ENCODE data around the gene CCDC12.

Gene CCDC12

DNA sequence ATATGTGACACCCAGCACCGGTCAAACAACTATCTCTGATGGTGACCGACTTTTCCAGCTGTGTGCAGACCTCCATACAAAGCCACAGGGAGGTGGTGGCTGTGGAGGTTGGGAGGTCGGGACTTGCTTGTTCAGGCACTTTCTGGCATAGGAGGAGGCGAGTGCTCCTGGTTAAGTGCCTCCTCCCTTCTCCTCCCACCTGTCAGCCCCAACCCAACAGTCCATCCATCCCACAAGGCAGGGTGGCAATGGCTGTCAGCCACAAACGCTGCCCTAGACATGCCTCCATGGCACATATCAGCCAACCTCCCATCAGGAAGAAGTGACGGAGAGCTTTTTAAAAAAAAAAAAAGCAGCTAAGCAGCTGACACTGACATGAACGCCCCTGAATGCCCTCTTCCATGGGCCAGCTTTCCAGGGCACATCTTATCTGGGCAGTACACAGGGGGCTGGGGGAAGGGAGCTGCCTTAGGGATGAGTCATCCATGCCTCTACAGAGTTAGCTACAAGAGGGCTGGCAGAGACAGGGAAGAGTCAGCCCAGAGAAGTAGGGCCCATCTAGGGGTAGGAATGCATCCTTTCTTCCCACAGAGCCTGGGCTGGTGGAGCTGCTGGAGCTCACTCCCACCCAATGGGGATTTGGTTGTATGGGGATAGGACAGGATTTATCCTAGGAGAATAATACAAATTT lies 41.2 kb downstream of the CCDC12 start:
- no peak for TF ChIP-seq CTCF (IDR thresholded peaks at IDR 0.05; ENCODE audit: borderline replicate concordance, insufficient read depth, low read depth, low read length)
- no peak overlapping the region for H3K4me3 ChIP-seq (ENCODE audit: low read depth, low read length)

GRCh38 chr3:46934498-46935167 lies 41.9 kb downstream of the CCDC12 start:
- no peak overlapping the region for H3K4me3 ChIP-seq (ENCODE audit: low read depth, low read length)
- no peak for TF ChIP-seq CTCF (IDR thresholded peaks at IDR 0.05; ENCODE audit: borderline replicate concordance, insufficient read depth, low read depth, low read length)

GRCh38 chr3:46934072-46934471 lies 42.5 kb downstream of the CCDC12 start:
- no peak overlapping the region for H3K4me3 ChIP-seq (ENCODE audit: low read depth, low read length)
- TF ChIP-seq CTCF (IDR thresholded peaks at IDR 0.05; ENCODE audit: borderline replicate concordance, insufficient read depth, low read depth, low read length) = no peak

DNA sequence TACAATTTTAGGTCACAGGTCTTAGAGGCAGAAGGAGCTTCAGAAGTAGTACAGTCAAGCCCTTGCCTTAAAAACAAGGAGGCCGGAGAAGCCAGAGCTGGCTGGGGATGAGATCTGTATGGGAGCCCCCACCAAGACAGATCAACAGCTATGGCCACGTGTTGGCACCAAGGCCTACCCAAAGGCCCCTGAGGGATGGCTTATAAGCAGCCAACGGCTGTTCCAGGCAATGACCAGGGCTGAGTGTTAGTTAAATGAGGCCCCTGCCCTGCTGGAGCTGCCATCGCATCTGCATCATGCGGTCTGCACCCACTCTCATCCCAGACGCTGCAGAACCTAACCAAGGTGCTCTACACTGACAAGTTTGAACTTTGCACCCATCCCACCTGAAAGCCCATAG lies 43.3 kb downstream of the CCDC12 start:
- TF ChIP-seq CTCF (IDR thresholded peaks at IDR 0.05; ENCODE audit: borderline replicate concordance, insufficient read depth, low read depth, low read length) = no peak
- no peak overlapping the region for H3K4me3 ChIP-seq (ENCODE audit: low read depth, low read length)

DNA sequence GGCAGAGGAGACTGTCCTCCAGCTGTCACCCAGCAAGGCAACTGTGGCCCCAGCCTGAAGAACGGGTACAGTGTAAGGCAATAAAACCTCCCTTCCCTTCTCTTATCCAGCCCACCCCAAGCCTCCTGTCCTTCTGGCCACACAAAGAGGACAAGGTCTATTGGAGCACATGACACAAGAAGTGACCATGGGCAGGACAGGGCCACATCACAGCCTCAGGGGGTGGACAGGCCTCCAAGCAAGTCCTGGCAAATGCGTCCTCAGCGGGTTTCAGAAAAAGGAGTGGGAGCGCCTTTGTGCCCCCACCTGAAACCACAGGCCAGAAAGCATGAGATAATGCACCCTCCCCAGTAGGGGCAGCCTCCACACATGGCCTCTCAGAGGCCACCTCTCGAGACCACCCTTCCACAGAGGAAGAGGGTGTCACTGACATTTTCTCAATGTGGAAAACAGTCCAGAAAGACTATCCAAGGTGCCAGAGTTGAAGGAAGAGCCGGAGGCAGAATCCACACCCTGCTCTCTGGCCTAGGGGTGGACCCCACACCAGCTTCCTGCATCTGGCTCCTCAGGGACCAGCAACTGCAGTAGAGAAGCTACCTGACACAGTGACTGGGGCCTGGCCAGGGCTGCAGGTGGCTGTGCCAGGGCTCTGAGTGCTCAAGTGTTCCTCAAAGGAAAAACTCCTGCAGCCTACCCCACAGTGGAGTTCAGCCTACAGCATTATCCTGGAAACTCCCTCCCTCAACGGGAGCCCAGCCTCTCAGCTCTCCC lies 43.9 kb downstream of the CCDC12 start:
- H3K4me3 ChIP-seq (ENCODE audit: low read depth, low read length) = no peak overlapping the region
- TF ChIP-seq CTCF (IDR thresholded peaks at IDR 0.05; ENCODE audit: borderline replicate concordance, insufficient read depth, low read depth, low read length) = no peak

- no peak overlapping the region for H3K4me3 ChIP-seq (ENCODE audit: low read depth, low read length)
- no peak for TF ChIP-seq CTCF (IDR thresholded peaks at IDR 0.05; ENCODE audit: borderline replicate concordance, insufficient read depth, low read depth, low read length)
These were observed 44.8 kb downstream of the CCDC12 start for GRCh38 chr3:46931631-46932331.

All from GM12875 (cell line).